GM12878 (cell line): ENCODE results near the gene NISCH. TPM values are rescaled to one million over a fixed set of nuclear protein-coding genes. Genes with fewer than 3 reads are reported as not detected.

Experiments
- ATAC-seq: fragments of 200-7000 bp; cut with Tn5 transposase; 3 replicates; pipeline ENCODE4 v1.9.1; 2020; ENCODE audit warnings: mild to moderate bottlenecking, moderate library complexity
- BruUV-seq: library from RNA; stranded (reverse); fragments of 400-500 nt; replicated peaks from 2 replicates; lab custom pipeline; 2021; lab: Mats Ljungman, UMichigan
- CTCF ChIA-PET: fragments of 300-600 bp; sonication (Branson Sonifier 250); formaldehyde crosslinking; extraction: SDS; loops from one replicate; lab custom pipeline; 2021; ENCODE audit warnings: inconsistent platforms; lab: Yijun Ruan, JAX
- POLR2A ChIA-PET: fragments of 350-600 bp; formaldehyde crosslinking; extraction: SDS; loops from one replicate; lab custom pipeline; 2021; ENCODE audit warnings: inconsistent platforms; lab: Charles Lee
- RAD21 ChIA-PET: fragments of 300-600 bp; sonication (Branson Sonifier 250); formaldehyde crosslinking; loops from one replicate; lab custom pipeline; 2023; ENCODE audit warnings: antibody characterized with exemption; ENCODE audit not compliant: unreplicated experiment; lab: Charles Lee
- SMC1A ChIA-PET: fragments of 300-600 bp; sonication (Branson Sonifier 250); formaldehyde crosslinking; loops from one replicate; lab custom pipeline; 2023; ENCODE audit not compliant: unreplicated experiment, uncharacterized antibody; lab: Charles Lee
- DNase-seq: peaks from one replicate; pipeline ENCODE4 v3.0.0-alpha.2; 2011; ENCODE audit warnings: low read depth, low spot score
- FAIRE-seq: peaks from 3 replicates; lab custom pipeline; 2011; peaks lifted over from hg19 to GRCh38; lab: Jason Lieb, UNC
- H2AFZ ChIP-seq: 2 replicates; pipeline ENCODE4 v1.6.0; 2011; ENCODE audit warnings: low read depth, low read length, control low read depth; ENCODE audit not compliant: control insufficient read depth
- H3K27ac ChIP-seq: 2 replicates; pipeline ENCODE4 v1.5.1; 2011; ENCODE audit warnings: control low read depth; ENCODE audit not compliant: control insufficient read depth, insufficient read depth
- H3K27me3 ChIP-seq, 2 experiments: replicated peaks in 1 of 2; 2 replicates each; pipeline versions ENCODE4 v1.6.0 to v1.6.1; 2011; ENCODE audit warnings: low read length in 1 of 2; ENCODE audit not compliant: control insufficient read depth in 2 of 2, insufficient read depth in 2 of 2
- H3K36me3 ChIP-seq, 2 experiments: 2 replicates each; pipeline ENCODE4 v1.5.1; 2011; ENCODE audit warnings: low read length in 1 of 2; ENCODE audit not compliant: control insufficient read depth in 2 of 2, insufficient read depth in 2 of 2
- H3K4me1 ChIP-seq: 2 replicates; pipeline ENCODE4 v1.6.1; 2011; ENCODE audit warnings: mild to moderate bottlenecking, low read length, moderate library complexity, mixed read lengths; ENCODE audit not compliant: control insufficient read depth, insufficient read depth
- H3K4me2 ChIP-seq: 2 replicates; pipeline ENCODE4 v1.6.0; 2011; ENCODE audit warnings: control low read depth; ENCODE audit not compliant: control insufficient read depth, insufficient read depth
- H3K4me3 ChIP-seq: fragments of 200-600 bp; sonication (generic); 2 replicates; pipeline ENCODE4 v1.5.1; 2016
- H3K79me2 ChIP-seq: 2 replicates; pipeline ENCODE4 v1.6.0; 2011; ENCODE audit warnings: low read length; ENCODE audit not compliant: control insufficient read depth, insufficient read depth
- H3K9ac ChIP-seq: 2 replicates; pipeline ENCODE4 v1.8.0; 2011; ENCODE audit warnings: low read length, control low read depth, mixed read lengths; ENCODE audit not compliant: control insufficient read depth, insufficient read depth
- H3K9me3 ChIP-seq: replicated peaks from 3 replicates; pipeline ENCODE4 v1.5.1; 2011; ENCODE audit warnings: mild to moderate bottlenecking, low read length; ENCODE audit not compliant: control insufficient read depth, insufficient read depth
- H4K20me1 ChIP-seq: 2 replicates; pipeline ENCODE4 v1.6.0; 2011; ENCODE audit not compliant: control insufficient read depth, insufficient read depth
- CBX3 ChIP-seq: fragments of 200-600 bp; sonication (generic); IDR thresholded peaks from 2 replicates; pipeline ENCODE4 v1.6.1; 2016; ENCODE audit warnings: low read depth, borderline replicate concordance
- CHD1 ChIP-seq: IDR thresholded peaks from 2 replicates; pipeline ENCODE4 v1.6.1; 2012; ENCODE audit warnings: low read depth, low read length, improper control_type of control experiment
- EZH2 ChIP-seq: IDR thresholded peaks from 2 replicates; pipeline ENCODE4 v1.6.1; 2012; ENCODE audit warnings: low read depth, mild to moderate bottlenecking, control low read depth, inconsistent platforms, low read length, borderline replicate concordance; ENCODE audit not compliant: control insufficient read depth
- GABPA ChIP-seq: IDR thresholded peaks from 2 replicates; pipeline ENCODE4 v1.6.1; 2014; ENCODE audit warnings: antibody characterized with exemption, low read depth, mild to moderate bottlenecking, inconsistent platforms
- HDGF ChIP-seq: fragments of 450-650 bp; IDR thresholded peaks from 2 replicates; pipeline ENCODE4 v1.6.1; 2016; ENCODE audit warnings: antibody characterized with exemption
- IKZF2 ChIP-seq, 2 experiments: fragments of 450-650 bp; IDR thresholded peaks; 2 replicates each; pipeline ENCODE4 v1.6.1; 2017; ENCODE audit warnings: mild to moderate bottlenecking in 2 of 2, moderate library complexity in 2 of 2
- NFIC ChIP-seq: IDR thresholded peaks from 2 replicates; pipeline ENCODE4 v1.6.1; 2012; ENCODE audit warnings: low read depth, mild to moderate bottlenecking, inconsistent platforms, low read length, moderate library complexity
- NR2C1 ChIP-seq: fragments of 450-650 bp; IDR thresholded peaks from 2 replicates; pipeline ENCODE4 v1.6.1; 2017; ENCODE audit warnings: antibody characterized with exemption, mild to moderate bottlenecking, moderate library complexity
- RB1 ChIP-seq: fragments of 450-650 bp; formaldehyde crosslinking; IDR thresholded peaks from 2 replicates; pipeline ENCODE4 v1.6.1; 2017; ENCODE audit warnings: mild to moderate bottlenecking, borderline replicate concordance
- RFX5 ChIP-seq: IDR thresholded peaks from 2 replicates; pipeline ENCODE4 v1.6.1; 2011; ENCODE audit warnings: low read depth, low read length, improper control_type of control experiment
- SREBF1 ChIP-seq: IDR thresholded peaks from 2 replicates; pipeline ENCODE4 v1.6.1; 2012; ENCODE audit warnings: mild to moderate bottlenecking, low read length
- TCF12 ChIP-seq: IDR thresholded peaks from 2 replicates; pipeline ENCODE4 v1.6.1; 2011; ENCODE audit warnings: low read depth, mild to moderate bottlenecking, low read length
- YBX1 ChIP-seq: fragments of 450-650 bp; IDR thresholded peaks from 2 replicates; pipeline ENCODE4 v1.6.1; 2016; ENCODE audit warnings: antibody characterized with exemption
- YY1 ChIP-seq: IDR thresholded peaks from 2 replicates; pipeline ENCODE4 v1.6.1; 2011; ENCODE audit warnings: low read depth, mild to moderate bottlenecking, low read length
- WGBS: methylation state at CpG from one replicate; pipeline ENCODE4 v1.1.6; 2016; ENCODE audit warnings: low lambda C conversion rate; ENCODE audit not compliant: insufficient replicate concordance, insufficient coverage; ENCODE audit errors: missing lambda C conversion rate; 5-methylcytosine and 5-hydroxymethylcytosine counted together
- in situ Hi-C: fragments of 300-500 bp; cut with MboI; formaldehyde crosslinking; loops from 9 replicates; pipeline ENCODE4 v1.14.3; 2018; ENCODE audit warnings: mixed read lengths
- intact Hi-C: fragments of 100-400 bp; cut with micrococcal nuclease; formaldehyde crosslinking; loops from one replicate; pipeline ENCODE4 v1.14.2; 2022; ENCODE audit not compliant: unreplicated experiment
- polyA plus RNA-seq, 11 experiments: library from polyadenylated mRNA; depleted of rRNA in 4 of 11; unstranded in 6 of 11; stranded (reverse) in 5 of 11; fragments of >200 nt; fragmentation: Nextera tagmentation in 4 of 11; fragmentation: Illumina TruSeq in 1 of 11; extraction: Ambion mirVana in 4 of 11; extraction: Trizol in 1 of 11; gene quantifications; 1 replicate in 1 of 11; 2 replicates in 10 of 11; pipeline versions ENCODE4 v1.2.1 to v1.2.3, GENCODE V29; 2011 to 2016; ENCODE audit warnings: inconsistent platforms in 2 of 11, missing spikeins in 2 of 11, low read depth in 1 of 11
- total RNA-seq, 4 experiments: library from RNA; depleted of rRNA in 3 of 4; stranded (reverse); fragments of >200 nt in 3 of 4; fragmentation: Illumina TruSeq in 1 of 4; extraction: Trizol in 1 of 4; gene quantifications; 2 replicates each; pipeline versions ENCODE4 v1.2.1 to v1.2.3, GENCODE V29; 2013 to 2021
- TF ChIP-seq, protein P1 (sequence below): IDR thresholded peaks from 2 replicates; pipeline ENCODE4 v1.6.1; 2012; ENCODE audit warnings: low read depth, low read length, improper control_type of control experiment
- TF ChIP-seq, protein P2 (sequence below): fragments of 450-650 bp; IDR thresholded peaks from 2 replicates; pipeline ENCODE4 v1.6.1; 2018; ENCODE audit warnings: borderline replicate concordance, mild to moderate bottlenecking; ENCODE audit not compliant: partially characterized antibody

Gene NISCH
- total and polyA plus RNA-seq, 10 of the 15 experiments (the other 5 are each of a cell fraction or from before 2014, with no cell fraction given): 0.76 to 52.5 (median 24.6) TPM

DNA sequence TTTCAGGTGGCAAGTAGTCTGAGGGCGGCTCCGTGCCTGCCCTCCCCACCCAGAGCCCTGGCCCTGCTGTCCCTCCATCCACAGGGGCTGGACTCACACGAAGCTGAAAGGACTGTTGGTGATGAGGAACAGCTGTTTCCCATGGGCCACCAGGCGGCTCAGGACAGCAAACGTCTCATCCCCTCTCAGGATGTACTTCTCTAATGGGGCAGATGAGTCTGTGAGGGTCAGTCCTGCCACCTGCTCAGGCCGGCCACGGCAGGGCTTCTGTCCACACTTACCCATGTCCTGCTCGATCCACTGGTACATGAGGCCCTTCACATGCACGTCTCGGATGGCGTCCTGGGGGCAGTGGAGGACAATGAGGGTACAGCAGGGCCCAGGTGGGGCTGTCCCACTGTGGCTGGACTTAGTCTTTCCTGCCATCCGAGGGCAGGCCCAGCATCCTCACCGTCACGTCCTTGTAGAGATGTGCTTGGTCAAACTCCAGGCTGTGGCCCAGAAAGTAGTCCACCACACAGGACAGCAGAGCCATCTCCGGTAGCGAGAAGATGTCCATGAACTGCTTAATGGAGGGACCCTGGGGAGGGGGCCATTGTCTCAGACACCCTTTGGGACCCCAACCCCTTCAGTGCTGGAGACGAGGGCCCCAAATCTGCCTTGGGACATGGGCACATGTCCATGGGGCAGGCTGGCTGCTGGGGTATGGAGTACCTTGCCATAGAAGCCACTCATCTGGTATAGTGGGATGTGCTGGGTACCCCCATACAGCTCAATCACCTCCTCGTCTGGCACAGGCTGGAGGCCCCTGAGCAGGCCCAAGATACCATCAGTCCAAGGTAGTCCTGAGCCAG, 72.6 kb downstream of the NISCH start:
- no peak overlapping the region for H3K9ac ChIP-seq
- H3K27me3 ChIP-seq: no peaks in the 10 kb centered on the region
- H3K27ac ChIP-seq: no peak overlapping the region
- H3K4me1 ChIP-seq: peaks cover 6% of the 10 kb centered on the region
- no peak for ATAC-seq
- no peak overlapping the region for H2AFZ ChIP-seq
- peaks cover 22% of the 10 kb centered on the region for H3K79me2 ChIP-seq
- BruUV-seq: no TSS peak
- CTCF ChIA-PET: no interaction called here
- RAD21 ChIA-PET: no interaction called here
- SMC1A ChIA-PET: no interaction called here
- FAIRE-seq: no peak
- no peaks in the 10 kb centered on the region for H3K9me3 ChIP-seq
- 96% methylated on average over 18 of the region's 18 CpGs for WGBS
- no peak overlapping the region for H3K4me2 ChIP-seq
- no peak for DNase-seq
- no peak overlapping the region for H3K4me3 ChIP-seq
- POLR2A ChIA-PET: interaction anchor here (0.6 to 1.5 kb wide), 2 partner anchors 11 to 40 kb away, joined by 5 read pairs; no protein-coding TSS in a partner anchor
- H4K20me1 ChIP-seq: no peaks in the 10 kb centered on the region
- H3K36me3 ChIP-seq: peaks cover 0 to 15% of the 10 kb centered on the region in 2 experiments; a peak in 2 of 4 replicates
- in situ Hi-C loops: no loop called here
- intact Hi-C loops: no loop called here
- TF ChIP-seq HDGF: no peak
- no peak for TF ChIP-seq IKZF2 (IDR thresholded peaks at IDR 0.05)
- no peak for TF ChIP-seq CHD1
- TF ChIP-seq YBX1: no peak
- TF ChIP-seq, protein P1, sequence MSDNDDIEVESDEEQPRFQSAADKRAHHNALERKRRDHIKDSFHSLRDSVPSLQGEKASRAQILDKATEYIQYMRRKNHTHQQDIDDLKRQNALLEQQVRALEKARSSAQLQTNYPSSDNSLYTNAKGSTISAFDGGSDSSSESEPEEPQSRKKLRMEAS: no peak
- TF ChIP-seq NFIC: no peak
- TF ChIP-seq CBX3: no peak
- TF ChIP-seq, protein P2, sequence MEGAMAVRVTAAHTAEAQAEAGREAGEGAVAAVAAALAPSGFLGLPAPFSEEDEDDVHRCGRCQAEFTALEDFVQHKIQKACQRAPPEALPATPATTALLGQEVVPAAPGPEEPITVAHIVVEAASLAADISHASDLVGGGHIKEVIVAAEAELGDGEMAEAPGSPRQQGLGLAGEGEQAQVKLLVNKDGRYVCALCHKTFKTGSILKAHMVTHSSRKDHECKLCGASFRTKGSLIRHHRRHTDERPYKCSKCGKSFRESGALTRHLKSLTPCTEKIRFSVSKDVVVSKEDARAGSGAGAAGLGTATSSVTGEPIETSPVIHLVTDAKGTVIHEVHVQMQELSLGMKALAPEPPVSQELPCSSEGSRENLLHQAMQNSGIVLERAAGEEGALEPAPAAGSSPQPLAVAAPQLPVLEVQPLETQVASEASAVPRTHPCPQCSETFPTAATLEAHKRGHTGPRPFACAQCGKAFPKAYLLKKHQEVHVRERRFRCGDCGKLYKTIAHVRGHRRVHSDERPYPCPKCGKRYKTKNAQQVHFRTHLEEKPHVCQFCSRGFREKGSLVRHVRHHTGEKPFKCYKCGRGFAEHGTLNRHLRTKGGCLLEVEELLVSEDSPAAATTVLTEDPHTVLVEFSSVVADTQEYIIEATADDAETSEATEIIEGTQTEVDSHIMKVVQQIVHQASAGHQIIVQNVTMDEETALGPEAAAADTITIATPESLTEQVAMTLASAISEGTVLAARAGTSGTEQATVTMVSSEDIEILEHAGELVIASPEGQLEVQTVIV: no peak
- no peak for TF ChIP-seq SREBF1
- TF ChIP-seq TCF12: no peak
- no peak for TF ChIP-seq GABPA
- no peak for TF ChIP-seq EZH2
- TF ChIP-seq RFX5: no peak
- TF ChIP-seq YY1: no peak
- TF ChIP-seq NR2C1: no peak
- TF ChIP-seq RB1: no peak
